ENCODE results near the gene SSTR3. TPM values are rescaled to one million over a fixed set of nuclear protein-coding genes. Genes with fewer than 3 reads are reported as not detected.

SSTR3 gene
- total RNA-seq, 4 donors from 2014 or later: 0.11 to 0.24 (median 0.13) TPM; not detected in 1

- H3K4me3 ChIP-seq (replicated peaks in 1 of 3): no peak overlapping the region
- intact Hi-C loops (cut with DNase I): loop anchor here (2.0 kb wide), 1 partner anchor 35 kb away; no protein-coding TSS in a partner anchor
- 20 to 37% methylated on average over 3 to 12 of the region's 12 CpGs for WGBS, 2 donors
- peaks cover 23 to 32% of the 10 kb centered on the region in 2 donors for H3K4me1 ChIP-seq
- H3K36me3 ChIP-seq: no peaks in the 10 kb centered on the region
- DNase-seq: no peak
- H3K27ac ChIP-seq: peak overlapping the region in 1 of 3 donors; percentile 56
- H3K27me3 ChIP-seq: no peaks in the 10 kb centered on the region
- TF ChIP-seq, protein P1, sequence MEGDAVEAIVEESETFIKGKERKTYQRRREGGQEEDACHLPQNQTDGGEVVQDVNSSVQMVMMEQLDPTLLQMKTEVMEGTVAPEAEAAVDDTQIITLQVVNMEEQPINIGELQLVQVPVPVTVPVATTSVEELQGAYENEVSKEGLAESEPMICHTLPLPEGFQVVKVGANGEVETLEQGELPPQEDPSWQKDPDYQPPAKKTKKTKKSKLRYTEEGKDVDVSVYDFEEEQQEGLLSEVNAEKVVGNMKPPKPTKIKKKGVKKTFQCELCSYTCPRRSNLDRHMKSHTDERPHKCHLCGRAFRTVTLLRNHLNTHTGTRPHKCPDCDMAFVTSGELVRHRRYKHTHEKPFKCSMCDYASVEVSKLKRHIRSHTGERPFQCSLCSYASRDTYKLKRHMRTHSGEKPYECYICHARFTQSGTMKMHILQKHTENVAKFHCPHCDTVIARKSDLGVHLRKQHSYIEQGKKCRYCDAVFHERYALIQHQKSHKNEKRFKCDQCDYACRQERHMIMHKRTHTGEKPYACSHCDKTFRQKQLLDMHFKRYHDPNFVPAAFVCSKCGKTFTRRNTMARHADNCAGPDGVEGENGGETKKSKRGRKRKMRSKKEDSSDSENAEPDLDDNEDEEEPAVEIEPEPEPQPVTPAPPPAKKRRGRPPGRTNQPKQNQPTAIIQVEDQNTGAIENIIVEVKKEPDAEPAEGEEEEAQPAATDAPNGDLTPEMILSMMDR (IDR thresholded peaks at IDR 0.05): peak in 1 of 6 experiments; percentile 5
- TF ChIP-seq POLR2A (IDR thresholded peaks at IDR 0.05): no peak
- H3K9me3 ChIP-seq: no peaks in the 10 kb centered on the region
These were observed 12.5 kb downstream of the SSTR3 start for GRCh38 chr22:37199760-37200108.

DNA sequence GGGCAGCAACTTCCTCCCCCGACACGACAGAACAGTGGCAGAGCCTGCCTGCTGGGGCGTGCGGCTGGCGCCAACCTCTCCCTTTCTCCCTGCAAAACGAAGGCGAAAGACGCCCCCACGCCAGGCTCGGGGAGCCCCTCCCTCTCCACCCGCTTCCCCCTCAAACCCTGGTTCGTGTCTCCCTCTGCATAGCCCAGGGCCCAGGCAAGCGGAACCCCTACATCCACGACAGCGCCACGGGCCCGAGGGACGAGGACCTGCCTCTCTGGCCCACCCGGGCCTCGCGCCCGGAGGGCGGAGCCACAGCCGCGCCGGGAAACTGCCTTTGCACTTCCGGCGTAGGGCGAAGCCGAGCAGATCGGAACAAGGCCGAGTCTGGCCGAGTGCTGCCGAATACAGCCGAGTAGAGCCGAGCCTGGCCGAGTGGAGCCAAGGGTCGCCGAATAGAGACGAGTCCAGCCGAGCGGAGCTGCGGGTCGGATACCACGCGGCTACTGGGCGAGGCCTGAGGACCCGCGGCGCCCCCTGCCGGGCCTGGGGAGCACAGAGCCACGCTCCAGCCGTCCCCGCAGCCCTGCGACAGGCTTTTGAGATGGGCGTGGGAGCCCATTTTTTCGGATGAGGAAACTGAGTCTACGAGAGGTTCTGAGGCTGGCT, 13.0 kb downstream of the SSTR3 start:
- Histone ChIP-seq H3K4me3 (replicated peaks in 1 of 3) (peak overlapping the region in 2 of 3 donors; percentile 41 to 42), H3K9me3 (no peaks in the 10 kb centered on the region), H3K27me3 (no peaks in the 10 kb centered on the region), H3K4me1 (peaks cover 23 to 32% of the 10 kb centered on the region in 2 donors), H3K27ac (peak overlapping the region; percentile 75 to 98 (median 94)), H3K36me3 (no peaks in the 10 kb centered on the region)
- intact Hi-C loops (cut with DNase I): no loop called here
- WGBS, 2 donors: 1% methylated on average over 41 of the region's 58 CpGs; no CpG with 5 or more reads in 1 of the 2 donors
- TF ChIP-seq, protein P1 (IDR thresholded peaks at IDR 0.05): peak; percentile 81 to 98 (median 92)
- peak; percentile 98 for TF ChIP-seq POLR2A (IDR thresholded peaks at IDR 0.05)
- peak; percentile 98 to 99 for DNase-seq

DNA sequence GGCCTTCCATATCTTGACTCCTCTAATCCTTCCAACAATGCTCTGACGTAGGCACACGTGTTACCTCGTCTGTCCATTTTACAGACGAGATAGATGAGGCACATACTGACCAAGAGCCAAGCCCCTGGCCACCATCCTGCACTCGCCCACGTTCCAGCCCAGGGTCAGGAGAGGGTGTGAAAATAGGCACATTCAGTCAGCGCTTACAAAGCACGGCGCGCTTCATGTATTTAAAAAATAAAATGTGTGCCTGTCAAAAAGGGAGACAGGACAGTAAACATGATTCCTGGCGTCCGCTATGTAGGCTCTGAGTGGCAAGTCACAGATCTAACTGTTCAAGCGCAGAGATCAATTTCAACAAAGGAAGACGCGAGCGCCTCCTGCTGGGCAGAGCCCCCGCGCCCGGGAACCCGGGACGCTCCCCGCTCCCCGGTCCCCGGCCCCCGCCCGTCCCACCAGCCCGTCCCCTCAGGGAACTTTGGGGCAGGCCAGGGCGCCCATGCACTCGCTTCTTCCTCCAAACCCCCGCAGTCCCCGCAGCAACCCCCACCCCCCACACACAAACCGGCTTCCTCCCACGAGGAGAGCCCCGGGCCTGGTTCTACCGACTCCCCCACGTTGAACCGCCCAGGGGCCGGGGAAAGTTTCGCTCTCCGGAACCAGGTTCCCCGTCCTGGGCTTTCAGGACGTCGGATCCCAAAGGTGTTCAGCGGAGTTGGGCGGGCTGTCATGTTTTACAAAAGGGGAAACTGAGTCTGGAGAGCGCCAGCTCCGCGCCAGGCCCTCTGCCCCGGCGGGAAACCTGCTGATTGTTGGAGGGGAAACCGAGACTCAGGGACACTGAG, 13.8 kb downstream of the SSTR3 start:
- H3K4me1 ChIP-seq: peaks cover 23 to 32% of the 10 kb centered on the region in 2 donors
- H3K27me3 ChIP-seq: no peaks in the 10 kb centered on the region
- H3K36me3 ChIP-seq: no peaks in the 10 kb centered on the region
- peak overlapping the region in 2 of 3 donors; percentile 41 to 42 for H3K4me3 ChIP-seq (replicated peaks in 1 of 3)
- intact Hi-C loops (cut with DNase I): no loop called here
- WGBS, 2 donors: 5 to 10% methylated on average over 25 to 42 of the region's 51 CpGs
- H3K27ac ChIP-seq: peak overlapping the region; percentile 75 to 98 (median 94)
- no peaks in the 10 kb centered on the region for H3K9me3 ChIP-seq
- peak; percentile 77 to 79 for DNase-seq
- TF ChIP-seq POLR2A (IDR thresholded peaks at IDR 0.05): no peak
- TF ChIP-seq, protein P1 (IDR thresholded peaks at IDR 0.05): peak; percentile 33 to 92 (median 66)

DNA sequence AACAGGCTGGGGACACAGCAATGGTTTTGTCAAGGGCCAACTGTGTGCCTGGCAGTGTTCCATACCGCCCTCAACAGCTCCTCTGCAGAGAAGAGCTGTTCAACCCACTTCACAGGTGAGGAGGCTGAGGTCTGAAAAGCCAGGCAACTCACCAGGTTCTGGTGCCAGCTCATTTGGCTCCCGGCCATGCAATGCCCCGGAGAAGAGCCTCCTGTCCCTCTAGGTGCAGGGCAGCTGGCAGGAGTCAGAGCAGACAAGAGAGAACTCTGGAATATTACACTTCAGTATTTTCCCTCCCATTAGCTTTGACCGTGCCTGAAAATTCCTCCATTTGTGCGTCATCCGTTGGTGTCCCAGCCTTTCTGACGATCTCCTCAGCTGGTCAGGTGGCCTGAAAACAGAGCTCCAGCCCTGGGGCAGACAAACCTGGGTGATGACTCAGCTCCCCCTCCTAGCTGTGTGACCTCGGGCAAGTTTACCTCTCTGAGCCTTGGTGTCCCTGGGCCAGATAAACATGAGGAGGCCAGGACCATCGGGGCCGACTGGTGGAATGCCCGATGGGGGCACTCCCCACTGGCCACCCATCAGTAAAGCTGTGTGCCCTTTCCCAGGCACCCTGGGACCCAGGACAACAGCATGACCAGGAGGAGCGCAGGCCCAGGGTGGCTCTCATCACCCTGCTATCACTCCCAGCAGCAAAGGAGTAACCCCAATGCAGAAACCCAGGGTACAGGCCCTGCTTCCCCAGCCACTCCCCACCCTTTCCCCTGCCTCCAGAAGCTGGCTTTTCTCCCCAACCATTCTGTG, 14.6 kb downstream of the SSTR3 start:
- peak; percentile 81 to 85 for DNase-seq
- WGBS, 2 donors: 39 to 48% methylated on average over 9 to 12 of the region's 12 CpGs
- Histone ChIP-seq H3K36me3 (no peaks in the 10 kb centered on the region), H3K9me3 (no peaks in the 10 kb centered on the region), H3K4me1 (peaks cover 23 to 32% of the 10 kb centered on the region in 2 donors), H3K27ac (peak overlapping the region; percentile 64 to 98 (median 94)), H3K4me3 (replicated peaks in 1 of 3) (no peak overlapping the region), H3K27me3 (no peaks in the 10 kb centered on the region)
- intact Hi-C loops (cut with DNase I): no loop called here
- no peak for TF ChIP-seq POLR2A (IDR thresholded peaks at IDR 0.05)
- TF ChIP-seq, protein P1 (IDR thresholded peaks at IDR 0.05): no peak
